GM18873 (cell line): Measurements from ENCODE around the gene GNG12.

ENCODE experiments used
- ATAC-seq: cut with Tn5 transposase; IDR thresholded peaks from one replicate; pipeline ENCODE4 v1.9.1; 2021; ENCODE audit warnings: mild to moderate bottlenecking, moderate library complexity, moderate number of reproducible peaks; ENCODE audit not compliant: unreplicated experiment, low FRiP score

Gene GNG12

GRCh38 chr1:67832737-67833601, at the start of gene GNG12:
Gene GNG12, minus strand, starts transcription at chr1:67833467. Its CDS starts 125,781 bp downstream, at chr1:67707686.
- ATAC-seq, result no peak

GRCh38 chr1:67882196-67882958, 49.1 kb upstream of the GNG12 start:
- ATAC-seq, result no peak

- no peak for ATAC-seq
These were observed 46.9 kb upstream of the GNG12 start for GRCh38 chr1:67880056-67880601.

DNA sequence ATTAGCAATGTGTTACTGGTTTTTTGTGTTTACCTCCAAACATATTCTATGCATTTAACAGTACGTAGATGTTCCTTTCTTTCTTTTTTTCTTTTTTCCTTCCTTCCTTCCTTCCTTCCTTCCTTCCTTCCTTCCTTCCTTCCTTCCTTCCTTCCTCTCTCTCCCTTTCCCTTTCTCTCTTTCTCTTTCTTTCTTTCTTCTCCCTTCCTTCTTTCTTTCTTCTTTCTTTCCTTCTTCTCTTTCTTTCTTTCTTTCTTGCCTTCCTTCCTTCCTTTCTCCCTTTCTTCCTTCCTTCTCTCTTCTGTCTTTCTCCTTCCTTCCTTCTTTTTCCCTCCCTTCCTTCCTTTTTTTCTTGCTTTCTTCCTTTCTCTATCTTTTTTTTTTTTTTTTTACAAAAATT, 46.2 kb upstream of the GNG12 start:
- ATAC-seq, result no peak

DNA sequence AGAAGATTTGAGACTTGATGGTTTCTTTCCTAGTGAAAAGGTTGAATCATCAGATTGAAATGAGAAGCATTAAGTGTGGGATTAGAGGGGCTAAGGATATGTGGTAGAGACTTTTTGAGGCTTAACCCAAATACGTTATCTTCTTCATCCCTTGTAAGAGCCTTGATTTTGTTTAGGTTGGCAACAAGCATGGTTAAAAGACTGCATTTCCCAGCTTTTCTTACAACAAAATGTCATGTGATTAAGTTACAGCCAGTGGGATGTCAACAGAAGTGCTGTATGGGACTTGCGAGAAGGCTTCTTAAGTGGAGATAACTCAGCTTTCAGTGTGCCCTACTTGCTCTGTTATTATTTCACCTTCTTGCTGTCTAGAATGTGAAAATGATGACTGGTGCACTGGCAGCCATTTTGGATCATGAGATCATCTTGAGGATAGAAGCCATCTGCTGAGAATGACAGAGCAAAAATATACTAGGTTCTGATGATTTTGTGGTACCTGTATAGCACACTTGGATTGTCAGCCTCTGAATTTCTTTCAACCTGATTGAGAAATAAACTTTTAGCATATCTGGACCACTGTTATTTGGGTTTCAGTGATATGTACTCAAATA, 41.3 kb upstream of the GNG12 start:
- no peak for ATAC-seq

- ATAC-seq, result no peak
These were observed 36.0 kb upstream of the GNG12 start for GRCh38 chr1:67869233-67869632.

- no peak for ATAC-seq
These were observed 30.4 kb upstream of the GNG12 start for GRCh38 chr1:67863637-67864036.

GRCh38 chr1:67862685-67863084, 29.4 kb upstream of the GNG12 start:
- no peak for ATAC-seq

DNA sequence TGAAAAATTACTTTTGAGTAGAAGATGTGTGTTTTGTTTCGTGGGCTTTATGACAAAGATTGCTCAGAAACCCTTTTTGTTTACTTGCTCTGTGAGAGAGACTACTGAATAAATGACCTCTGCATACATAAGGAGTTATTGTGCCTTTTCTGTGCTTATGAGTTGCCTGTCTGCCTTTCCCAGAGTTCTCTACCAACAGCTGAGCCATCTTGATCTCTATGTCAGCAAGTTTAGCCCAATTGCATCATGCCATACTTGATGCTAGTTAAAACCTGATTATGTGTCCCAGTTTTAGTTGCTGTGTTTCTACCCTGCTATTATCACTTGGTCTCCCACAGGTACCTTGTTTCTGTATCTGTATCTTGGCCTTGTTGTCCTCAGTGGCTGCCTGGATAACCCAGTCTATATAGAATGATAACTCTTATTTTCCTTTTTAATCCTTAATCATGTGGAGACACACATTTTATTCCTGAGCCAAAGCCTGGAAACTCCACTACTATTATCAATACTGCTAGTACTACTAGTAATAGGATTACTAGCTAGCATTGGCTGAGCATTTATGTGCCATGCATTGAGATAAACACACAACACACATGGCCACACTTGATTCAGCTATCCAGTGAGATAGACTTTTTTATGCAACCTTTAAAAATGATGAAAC, 28.7 kb upstream of the GNG12 start:
- ATAC-seq, result no peak

- no peak for ATAC-seq
These were observed 27.5 kb upstream of the GNG12 start for GRCh38 chr1:67860776-67861175.

DNA sequence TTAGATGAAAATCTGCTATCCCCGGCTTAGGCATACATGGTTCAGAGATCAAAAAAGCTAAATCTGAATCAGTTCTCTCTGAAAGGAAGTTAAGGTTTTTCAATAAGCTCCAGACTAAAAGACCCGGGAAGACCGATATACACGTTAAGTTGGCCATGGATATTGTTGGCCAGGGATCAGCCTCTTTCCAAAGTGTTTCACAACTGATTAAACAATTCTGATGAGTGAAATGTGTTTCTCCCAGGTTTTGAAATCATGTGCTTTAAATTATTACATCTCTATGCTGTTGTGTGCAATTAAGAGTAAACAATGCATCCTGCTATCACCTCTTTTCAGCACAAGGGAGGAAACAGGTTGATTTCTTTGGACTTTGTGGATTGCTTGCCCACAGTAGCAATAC, 23.7 kb upstream of the GNG12 start:
- no peak for ATAC-seq

DNA sequence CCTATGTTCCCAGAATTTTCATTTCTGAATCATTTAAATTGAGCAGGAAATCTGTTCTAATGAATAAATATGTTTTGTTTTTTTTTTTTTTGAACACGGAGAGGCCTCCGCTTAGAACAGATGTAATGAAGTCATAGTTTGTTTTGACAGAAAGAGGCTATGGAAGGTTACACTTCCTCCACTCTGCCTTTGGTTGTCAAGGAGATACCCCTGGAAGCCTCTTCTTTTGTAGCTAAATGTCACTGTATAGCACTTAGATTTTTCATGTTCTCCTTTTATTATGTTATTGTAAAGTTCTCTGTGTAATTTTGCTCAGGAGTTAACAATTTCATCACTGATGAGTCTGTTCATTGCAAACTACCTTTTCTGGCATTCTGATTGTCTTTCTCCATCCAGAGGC, 22.7 kb upstream of the GNG12 start:
- no peak for ATAC-seq

DNA sequence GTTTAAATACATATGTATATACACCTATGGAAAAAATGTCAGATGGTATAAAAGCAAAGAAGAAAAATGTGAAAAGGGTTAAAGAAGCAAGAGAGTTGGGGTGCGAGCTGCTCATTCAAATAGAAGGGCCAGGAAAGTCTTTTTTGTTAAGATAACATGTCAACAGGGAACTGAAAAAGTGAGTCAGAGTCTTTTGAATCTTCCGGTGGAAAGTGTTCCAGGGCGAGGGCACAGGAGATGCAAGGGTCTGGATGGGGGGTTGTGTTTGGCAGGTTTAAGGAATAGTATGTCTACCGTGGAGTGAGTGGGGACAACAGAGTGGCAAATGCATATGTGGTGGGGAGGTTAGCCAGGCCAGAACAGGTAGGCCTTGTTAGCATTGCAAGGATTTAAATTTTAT, 22.2 kb upstream of the GNG12 start:
- ATAC-seq, result no peak

DNA sequence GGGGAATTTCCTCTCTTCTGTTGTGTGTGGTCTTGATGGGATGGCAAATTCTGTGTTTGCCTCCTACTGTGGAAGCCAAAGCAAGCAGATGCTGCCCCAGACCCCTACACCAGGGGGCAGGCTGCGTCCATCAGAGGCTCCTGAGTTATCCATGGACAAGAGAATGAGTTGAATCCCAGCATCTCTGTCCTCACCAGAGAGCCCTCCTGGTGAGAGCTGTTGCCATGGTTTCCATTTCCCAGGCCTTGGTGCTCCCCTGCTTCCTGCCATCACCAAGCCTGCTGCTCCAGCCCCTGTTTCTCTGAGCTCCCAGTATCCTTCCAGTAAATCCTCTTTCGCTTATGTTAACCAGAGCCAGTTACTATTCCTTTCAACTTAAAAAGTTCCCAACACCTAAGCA, 20.4 kb upstream of the GNG12 start:
- no peak for ATAC-seq

- no peak for ATAC-seq
These were observed 18.5 kb upstream of the GNG12 start for GRCh38 chr1:67851800-67852199.

GRCh38 chr1:67850611-67851075, 17.4 kb upstream of the GNG12 start:
- ATAC-seq, result no peak

DNA sequence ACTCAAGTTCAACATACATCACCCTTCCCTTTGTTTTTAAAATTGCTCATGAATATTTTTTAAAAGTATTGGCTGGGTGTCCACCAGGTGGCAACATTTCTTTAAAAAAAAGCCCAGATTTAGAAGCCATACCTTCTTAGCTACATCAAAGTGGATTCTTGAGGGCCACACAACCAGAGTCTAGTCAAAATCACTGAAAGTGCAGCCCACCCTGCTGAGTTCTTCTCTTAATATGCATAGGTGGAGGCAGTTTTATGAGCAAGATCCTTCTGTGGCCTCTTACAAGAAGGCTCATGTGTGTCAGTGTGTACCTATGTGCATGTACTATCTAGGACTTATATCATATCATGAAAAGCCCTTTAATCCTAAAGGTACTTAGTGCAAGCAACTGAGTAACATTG, 16.9 kb upstream of the GNG12 start:
- ATAC-seq, result no peak

- no peak for ATAC-seq
These were observed 14.2 kb upstream of the GNG12 start for GRCh38 chr1:67847466-67847865.

- ATAC-seq, result no peak
These were observed 13.3 kb upstream of the GNG12 start for GRCh38 chr1:67846538-67846937.

DNA sequence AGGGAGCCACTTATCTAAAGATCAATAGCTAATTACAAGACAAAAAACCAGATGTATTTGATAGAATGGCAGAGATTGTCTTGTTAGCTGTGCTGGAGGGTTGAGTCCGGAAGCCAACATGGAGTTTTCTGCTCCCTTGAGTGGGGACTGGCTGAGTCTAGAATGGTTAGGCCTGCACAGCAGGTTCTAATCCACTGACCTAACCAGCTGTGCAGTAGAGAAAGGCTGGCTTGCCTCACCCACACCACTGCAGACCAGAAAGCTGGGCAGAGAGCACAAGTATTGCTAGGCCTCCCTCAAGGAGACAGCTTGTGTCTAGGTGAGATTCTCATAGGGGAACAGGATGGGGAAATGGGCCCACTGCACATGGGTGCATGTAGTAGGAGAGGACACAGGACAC, 11.7 kb upstream of the GNG12 start:
- no peak for ATAC-seq
